ENCODE results near the gene LITAFD.
"Not testable (repeated sequence)": the region's sequence is repeated elsewhere in the genome, so short reads cannot be mapped to it uniquely, and the experiment has no call there.

GRCh38 chr16:8917336-8917735 lies 35.2 kb downstream of the LITAFD start:
- TF ChIP-seq CTCF (IDR thresholded peaks at IDR 0.05 in 8 of 11, conservative IDR thresholded peaks at IDR 0.05 in 3 of 11); POLR2A (IDR thresholded peaks at IDR 0.05): not testable (repeated sequence)

Measured in spleen (tissue), 7 donors.